Left ventricle myocardium inferior (tissue), 1 donor: Measurements from ENCODE around the gene PARD3. TPM values are rescaled to one million over a fixed set of nuclear protein-coding genes. Genes with fewer than 3 reads are reported as not detected.

Experiments used
- DNase-seq: peaks from one replicate; pipeline ENCODE4 v3.0.0-alpha.2; 2020
- H3K27ac ChIP-seq: fragments of 200-600 bp; replicated peaks from 2 replicates; pipeline ENCODE4 v1.8.0; 2021
- H3K27me3 ChIP-seq: fragments of 200-600 bp; 2 replicates; pipeline ENCODE4 v1.8.0; 2021; ENCODE audit warnings: low read depth
- H3K36me3 ChIP-seq: fragments of 200-600 bp; 2 replicates; pipeline ENCODE4 v1.8.0; 2021
- H3K4me1 ChIP-seq: fragments of 200-600 bp; 2 replicates; pipeline ENCODE4 v1.8.0; 2021
- H3K4me3 ChIP-seq: fragments of 200-600 bp; 2 replicates; pipeline ENCODE4 v1.8.0; 2021; ENCODE audit warnings: mild to moderate bottlenecking, moderate library complexity
- H3K9me3 ChIP-seq: fragments of 200-600 bp; replicated peaks from 2 replicates; pipeline ENCODE4 v1.8.0; 2021
- intact Hi-C: fragments of 100-400 bp; cut with micrococcal nuclease; formaldehyde crosslinking; loops from one replicate; pipeline ENCODE4 v1.11.0; 2022
- total RNA-seq: library from RNA; stranded (reverse); fragmentation: NEBNext Ultra II Directional; extraction: Animal tissue kit (Norgen Biotek cat#: 25700); gene quantifications from one replicate; pipeline ENCODE4 v1.2.1, GENCODE V29; 2021
- TF ChIP-seq, protein P1 (sequence below): fragments of 200-600 bp; IDR thresholded peaks from 2 replicates; pipeline ENCODE4 v1.8.0; 2021; ENCODE audit warnings: antibody characterized with exemption, mild to moderate bottlenecking, borderline replicate concordance
- donor health status: DM: no; HTN: yes; CAD: no; lungs with severe emphysema.

PARD3 gene
- total RNA-seq, 1 donor from 2014 or later = 29.6 TPM

DNA sequence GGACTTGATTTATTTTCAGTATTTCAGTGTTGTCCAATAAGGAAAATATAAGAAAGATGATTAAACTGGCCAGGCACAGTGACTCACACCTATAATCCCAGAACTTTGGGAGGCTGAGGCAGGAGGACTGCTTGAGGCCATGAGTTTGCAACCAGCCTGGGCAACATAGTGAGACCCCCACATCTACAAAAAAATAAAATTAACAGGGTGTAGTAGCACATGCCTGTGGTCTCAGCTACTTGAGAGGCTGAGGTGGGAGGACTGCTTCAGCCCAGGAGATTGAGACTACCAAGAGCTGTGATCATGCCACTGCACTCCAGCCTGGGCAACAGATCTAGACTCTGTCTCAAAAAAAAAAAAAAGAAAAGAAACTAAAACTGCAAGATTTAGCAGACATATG lies 138.0 kb downstream of the PARD3 start:
- H3K27me3 ChIP-seq = no peaks in the 10 kb centered on the region
- TF ChIP-seq, protein P1, sequence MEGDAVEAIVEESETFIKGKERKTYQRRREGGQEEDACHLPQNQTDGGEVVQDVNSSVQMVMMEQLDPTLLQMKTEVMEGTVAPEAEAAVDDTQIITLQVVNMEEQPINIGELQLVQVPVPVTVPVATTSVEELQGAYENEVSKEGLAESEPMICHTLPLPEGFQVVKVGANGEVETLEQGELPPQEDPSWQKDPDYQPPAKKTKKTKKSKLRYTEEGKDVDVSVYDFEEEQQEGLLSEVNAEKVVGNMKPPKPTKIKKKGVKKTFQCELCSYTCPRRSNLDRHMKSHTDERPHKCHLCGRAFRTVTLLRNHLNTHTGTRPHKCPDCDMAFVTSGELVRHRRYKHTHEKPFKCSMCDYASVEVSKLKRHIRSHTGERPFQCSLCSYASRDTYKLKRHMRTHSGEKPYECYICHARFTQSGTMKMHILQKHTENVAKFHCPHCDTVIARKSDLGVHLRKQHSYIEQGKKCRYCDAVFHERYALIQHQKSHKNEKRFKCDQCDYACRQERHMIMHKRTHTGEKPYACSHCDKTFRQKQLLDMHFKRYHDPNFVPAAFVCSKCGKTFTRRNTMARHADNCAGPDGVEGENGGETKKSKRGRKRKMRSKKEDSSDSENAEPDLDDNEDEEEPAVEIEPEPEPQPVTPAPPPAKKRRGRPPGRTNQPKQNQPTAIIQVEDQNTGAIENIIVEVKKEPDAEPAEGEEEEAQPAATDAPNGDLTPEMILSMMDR = no peak
- no peak overlapping the region for H3K27ac ChIP-seq
- H3K4me1 ChIP-seq = peaks cover 25% of the 10 kb centered on the region
- no peak for DNase-seq
- H3K9me3 ChIP-seq = no peaks in the 10 kb centered on the region
- intact Hi-C loops = no loop called here
- H3K36me3 ChIP-seq = no peaks in the 10 kb centered on the region
- H3K4me3 ChIP-seq = no peak overlapping the region

DNA sequence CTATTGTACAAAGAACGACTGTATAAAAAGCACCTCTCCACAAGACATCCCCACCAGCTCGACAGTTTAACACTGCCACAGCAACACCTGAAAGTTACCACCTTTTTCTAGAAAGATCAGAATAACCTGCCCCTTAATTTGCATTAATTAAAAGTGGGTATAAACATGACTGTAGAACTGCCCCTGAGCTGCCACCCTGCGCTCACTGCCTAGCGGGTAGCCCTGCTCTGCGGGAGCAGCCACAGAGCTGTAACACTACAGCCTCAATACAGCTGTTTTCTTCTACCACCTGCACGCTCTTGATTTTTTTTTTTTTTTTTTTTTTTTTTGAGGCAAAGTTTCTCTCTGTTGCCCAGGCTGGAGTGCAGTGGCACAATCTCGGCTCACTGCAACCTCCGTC lies 140.9 kb downstream of the PARD3 start:
- H3K9me3 ChIP-seq = no peaks in the 10 kb centered on the region
- H3K4me1 ChIP-seq = peaks cover 23% of the 10 kb centered on the region
- H3K4me3 ChIP-seq = no peak overlapping the region
- H3K36me3 ChIP-seq = no peaks in the 10 kb centered on the region
- no peak for DNase-seq
- no peak overlapping the region for H3K27ac ChIP-seq
- TF ChIP-seq, protein P1 = no peak
- intact Hi-C loops = no loop called here
- no peaks in the 10 kb centered on the region for H3K27me3 ChIP-seq

DNA sequence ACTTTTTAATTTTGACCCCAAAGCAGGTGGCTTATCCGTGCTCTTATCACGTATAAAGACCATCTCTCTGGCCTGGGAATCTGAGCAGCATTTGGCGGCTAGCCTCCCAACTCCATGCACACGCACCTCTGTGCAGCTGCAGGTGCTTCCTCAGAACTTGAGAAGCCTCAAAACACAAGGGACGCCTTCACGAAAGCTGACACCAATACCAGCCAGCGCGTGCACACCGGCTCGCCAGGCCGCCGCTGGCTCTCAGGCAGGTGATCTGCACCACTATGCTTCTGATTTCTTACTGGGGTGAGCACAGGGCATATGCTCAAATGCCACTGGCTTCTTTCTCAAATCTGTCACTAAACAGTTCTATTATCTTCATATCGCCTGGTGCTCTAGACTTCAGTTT lies 145.0 kb downstream of the PARD3 start:
- no peak for DNase-seq
- Histone ChIP-seq H3K4me3 (no peak overlapping the region), H3K27me3 (no peaks in the 10 kb centered on the region), H3K36me3 (no peaks in the 10 kb centered on the region), H3K4me1 (peaks cover 43% of the 10 kb centered on the region), H3K9me3 (no peaks in the 10 kb centered on the region), H3K27ac (no peak overlapping the region)
- TF ChIP-seq, protein P1 = no peak
- intact Hi-C loops = no loop called here

DNA sequence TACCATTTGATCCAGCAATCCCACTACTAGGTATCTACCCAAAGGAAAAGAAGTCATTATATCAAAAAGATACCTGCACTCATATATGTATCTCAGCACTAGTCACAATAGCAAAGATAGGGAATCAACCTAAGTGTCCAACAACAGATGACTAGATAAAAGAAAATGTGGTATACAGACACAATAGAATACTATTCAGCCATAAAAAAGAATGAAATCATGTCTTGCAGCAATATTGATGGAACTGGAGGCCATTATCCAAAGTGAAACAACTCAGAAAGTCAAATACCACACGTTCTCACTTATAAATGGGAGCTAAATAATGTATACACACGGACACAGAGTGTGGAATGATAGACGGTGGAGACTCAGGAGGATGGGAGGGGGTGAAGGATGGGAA lies 146.0 kb downstream of the PARD3 start:
- Histone ChIP-seq H3K27ac (no peak overlapping the region), H3K36me3 (no peaks in the 10 kb centered on the region), H3K4me3 (no peak overlapping the region), H3K4me1 (peaks cover 43% of the 10 kb centered on the region), H3K27me3 (no peaks in the 10 kb centered on the region), H3K9me3 (no peaks in the 10 kb centered on the region)
- DNase-seq = no peak
- intact Hi-C loops = no loop called here
- TF ChIP-seq, protein P1 = no peak

DNA sequence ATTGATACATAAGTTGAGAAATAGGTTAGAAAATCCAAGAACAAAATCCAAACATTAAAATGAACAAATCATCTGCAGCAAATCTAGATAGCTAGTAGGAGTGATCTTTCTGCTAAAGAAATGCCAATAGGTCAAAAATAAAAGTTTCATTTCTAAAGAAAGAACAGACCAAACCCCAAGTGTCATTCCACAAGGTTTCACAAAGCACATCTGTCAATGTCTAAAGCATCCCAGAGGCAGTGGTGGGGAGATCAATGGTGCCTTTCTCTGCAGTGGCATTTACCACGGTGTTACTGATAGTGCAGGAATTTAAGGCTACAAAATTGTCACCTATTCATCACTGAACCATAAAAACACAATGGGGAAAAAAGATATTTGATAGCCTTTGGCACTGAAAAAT lies 147.9 kb downstream of the PARD3 start:
- intact Hi-C loops = no loop called here
- no peak overlapping the region for H3K27ac ChIP-seq
- H3K4me1 ChIP-seq = peaks cover 28% of the 10 kb centered on the region
- H3K9me3 ChIP-seq = no peaks in the 10 kb centered on the region
- no peaks in the 10 kb centered on the region for H3K27me3 ChIP-seq
- no peak overlapping the region for H3K4me3 ChIP-seq
- TF ChIP-seq, protein P1 = no peak
- no peaks in the 10 kb centered on the region for H3K36me3 ChIP-seq
- DNase-seq = no peak
